NCI-H1930 (cell line): ENCODE results near the gene FRMD4A.

ENCODE experiments used
- DNase-seq, 2 experiments: peaks; one replicate each; lab custom pipeline; 2025; lab: John Stamatoyannopoulos, UW

The FRMD4A gene

DNA sequence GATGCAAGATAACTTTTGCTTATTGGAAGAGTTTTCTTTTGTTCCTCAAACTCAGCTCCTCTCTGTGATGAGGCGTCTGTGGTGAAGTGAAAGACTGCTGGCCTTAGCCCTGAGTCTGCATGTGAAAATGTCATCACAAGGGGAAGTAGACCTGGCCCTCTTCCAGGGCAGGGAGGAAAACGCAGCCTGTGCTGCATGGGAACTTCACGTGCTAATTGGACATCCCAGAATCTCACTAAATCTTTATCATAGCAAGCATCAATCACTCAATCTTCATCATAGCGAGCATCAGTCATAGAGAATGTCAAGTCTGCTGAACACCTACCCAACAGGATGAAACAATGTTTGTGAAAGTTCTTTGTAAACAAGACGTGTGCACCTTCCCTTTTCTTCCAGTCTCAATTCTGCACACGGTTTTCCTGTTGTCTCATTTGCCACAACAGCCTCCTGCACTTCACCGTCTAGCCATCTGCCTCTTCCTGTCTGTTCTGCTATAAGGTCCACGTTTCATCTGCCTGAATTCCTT, 314.6 kb downstream of the FRMD4A start:
- DNase-seq, result no peak

GRCh38 chr10:14014423-14014822, 316.3 kb downstream of the FRMD4A start:
- no peak for DNase-seq

- no peak for DNase-seq
Observed at GRCh38 chr10:14010769-14011574, 319.8 kb downstream of the FRMD4A start.

DNA sequence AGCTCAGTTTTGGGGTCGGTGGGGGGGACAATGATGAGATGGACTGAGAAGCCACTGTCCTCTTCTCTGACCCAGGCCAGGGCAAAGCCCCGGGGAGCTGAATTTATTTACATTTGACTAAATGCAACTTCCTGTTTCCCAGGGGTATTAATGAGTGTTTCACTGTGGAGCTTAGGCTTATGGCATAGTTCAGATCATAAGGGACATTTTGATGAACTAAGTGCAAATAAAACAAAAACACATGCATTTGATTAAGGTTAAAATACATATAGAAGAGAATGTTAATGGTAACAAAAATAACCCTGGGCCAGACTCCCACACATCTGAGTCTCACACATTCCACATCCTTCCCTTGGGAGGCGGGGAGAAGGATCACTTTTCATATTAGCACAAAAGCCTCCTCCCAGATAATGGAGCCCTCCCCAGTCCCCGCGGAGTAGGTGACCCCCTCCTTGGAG, 320.6 kb downstream of the FRMD4A start:
- no peak for DNase-seq

GRCh38 chr10:14009371-14010100, 321.2 kb downstream of the FRMD4A start:
- no peak for DNase-seq

- DNase-seq, result no peak
Observed at GRCh38 chr10:14008740-14009080, 322.0 kb downstream of the FRMD4A start.

- no peak for DNase-seq
Observed at GRCh38 chr10:14004536-14004935, 326.2 kb downstream of the FRMD4A start.

GRCh38 chr10:14003517-14004184, 327.1 kb downstream of the FRMD4A start:
- no peak for DNase-seq

- DNase-seq, result no peak
Observed at GRCh38 chr10:14001298-14002040, 329.3 kb downstream of the FRMD4A start.

DNA sequence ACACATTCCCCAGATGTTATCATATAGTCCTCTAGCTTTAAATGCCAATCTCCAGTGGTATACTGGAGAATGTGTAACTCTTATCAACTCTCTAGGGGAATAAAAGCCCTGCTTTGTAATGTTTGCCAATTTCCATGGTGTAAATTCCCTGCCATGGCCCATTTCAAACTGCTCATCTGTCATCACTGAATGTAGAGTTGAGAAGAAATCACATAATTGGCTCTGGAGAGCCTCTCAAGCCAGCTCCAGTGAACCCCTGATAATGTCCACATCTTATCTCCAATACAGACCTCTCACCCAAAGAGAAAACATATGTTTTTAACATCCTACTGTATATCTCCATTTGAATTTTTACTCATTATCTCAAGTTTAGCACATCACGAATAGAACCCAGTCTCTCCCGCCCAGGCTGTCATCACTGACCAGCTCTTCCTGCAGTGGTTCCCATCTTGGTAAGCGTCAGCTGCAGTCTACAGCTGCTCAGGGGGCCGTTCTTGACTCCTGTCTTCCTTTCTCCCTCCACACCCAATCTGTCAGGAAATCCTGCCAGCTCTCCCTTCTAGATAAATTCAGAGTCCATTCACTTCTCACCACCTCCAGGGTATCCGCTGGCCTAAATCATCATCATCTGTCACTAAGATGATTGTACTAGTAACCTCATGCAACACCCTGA, 332.4 kb downstream of the FRMD4A start:
- DNase-seq, result no peak

DNA sequence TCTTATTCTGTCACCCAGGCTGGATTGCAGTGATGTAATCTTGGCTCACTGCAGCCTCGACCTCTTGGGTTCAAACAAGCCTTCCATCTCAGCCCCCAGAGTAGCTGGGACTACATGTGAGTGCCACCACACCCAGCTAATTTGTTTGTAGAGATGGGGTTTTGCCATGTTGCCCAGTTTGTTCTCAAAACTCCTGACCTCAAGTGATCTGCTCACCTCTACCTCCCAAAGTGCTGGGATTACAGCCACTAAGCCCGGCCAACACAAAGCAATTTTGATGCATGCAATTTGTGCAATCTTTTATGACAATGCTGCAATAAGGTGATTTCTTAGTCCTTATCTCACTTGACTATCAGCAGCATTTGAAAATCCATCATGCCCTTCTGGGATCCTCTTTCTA, 333.1 kb downstream of the FRMD4A start:
- no peak for DNase-seq

GRCh38 chr10:13994932-13995331, 335.8 kb downstream of the FRMD4A start:
- DNase-seq, result no peak

DNA sequence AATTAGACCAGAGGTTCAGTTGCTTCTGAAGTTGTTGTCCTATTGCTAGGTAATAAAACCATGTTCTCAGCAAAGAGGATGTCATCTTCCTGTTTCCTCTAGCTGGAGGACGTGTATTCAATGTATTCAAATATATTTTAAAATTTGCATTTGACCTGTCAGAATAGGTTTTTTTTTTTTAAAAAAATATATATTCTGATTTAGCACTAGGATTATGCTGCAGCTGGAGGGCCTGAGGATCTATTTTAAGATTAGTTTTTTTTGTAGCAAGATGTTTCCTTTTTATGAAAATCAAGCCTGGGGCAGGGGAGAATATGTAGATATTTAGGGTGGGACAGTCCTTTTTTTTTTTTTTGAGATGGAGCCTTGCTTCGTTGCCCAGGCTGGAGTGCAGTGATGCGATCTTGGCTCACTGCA, 337.0 kb downstream of the FRMD4A start:
- DNase-seq, result no peak

GRCh38 chr10:13993169-13993568, 337.6 kb downstream of the FRMD4A start:
- no peak for DNase-seq

- no peak for DNase-seq
Observed at GRCh38 chr10:13991353-13991752, 339.4 kb downstream of the FRMD4A start.

DNA sequence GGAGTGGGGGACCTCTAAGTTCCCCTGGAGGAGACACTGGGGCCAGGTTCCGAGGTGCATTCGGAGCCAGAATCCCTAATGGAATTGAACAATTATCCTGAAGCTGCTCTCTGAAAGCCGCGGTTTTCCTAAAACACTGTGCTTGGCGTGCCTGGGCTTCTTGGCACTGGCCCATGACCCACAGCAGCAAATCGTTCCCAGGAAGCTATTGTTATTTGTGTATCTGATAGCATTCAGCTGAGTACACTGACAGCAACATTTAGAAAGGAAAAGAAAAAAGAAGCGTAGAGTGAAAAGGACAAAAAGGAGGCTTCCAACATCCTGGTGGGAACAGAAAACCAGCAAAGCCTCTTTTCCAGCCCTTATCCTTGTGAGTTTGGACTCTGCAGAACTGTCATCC, 339.8 kb downstream of the FRMD4A start:
- no peak for DNase-seq

DNA sequence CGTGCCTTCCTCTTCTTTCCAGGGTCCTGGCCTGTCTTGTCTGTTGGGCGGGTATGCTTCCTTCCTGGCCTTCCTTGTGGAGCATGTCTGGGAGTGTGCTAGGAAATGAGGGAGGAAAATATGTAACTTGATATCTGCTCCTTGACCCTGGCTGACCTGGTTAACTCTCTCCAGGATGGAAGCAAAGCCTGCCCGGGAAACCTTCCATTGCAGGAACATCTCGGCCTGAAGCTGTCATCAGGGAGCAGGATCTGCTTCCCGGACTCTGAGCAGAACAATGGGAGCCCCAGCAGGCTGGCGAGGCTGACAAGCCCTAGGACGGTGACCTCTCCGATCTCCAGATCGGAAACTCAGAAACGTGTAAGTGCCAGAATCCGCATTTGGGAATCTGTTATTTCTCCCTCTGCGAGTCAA, 340.3 kb downstream of the FRMD4A start:
- no peak for DNase-seq

- DNase-seq, result no peak
Observed at GRCh38 chr10:13989616-13990015, 341.1 kb downstream of the FRMD4A start.

DNA sequence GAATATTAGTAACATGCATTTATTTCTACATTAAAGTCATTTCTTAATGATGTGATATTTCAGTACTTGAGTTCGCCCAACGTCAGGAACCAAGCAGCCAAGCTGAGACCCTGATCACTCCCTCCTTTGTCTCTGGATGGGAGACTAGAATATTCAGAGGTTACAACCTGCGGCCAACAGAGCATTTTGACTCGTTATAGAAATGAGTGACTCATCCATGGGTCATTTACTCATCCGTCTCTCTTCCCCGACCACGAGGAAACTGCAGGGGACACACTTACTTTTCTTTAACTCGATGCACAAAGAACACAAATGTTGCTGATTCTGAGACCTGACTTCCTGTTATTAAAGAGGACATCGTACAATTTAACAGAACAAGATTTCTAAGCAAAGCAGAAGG, 343.3 kb downstream of the FRMD4A start:
- no peak for DNase-seq

GRCh38 chr10:13984647-13985155, 346.0 kb downstream of the FRMD4A start:
- DNase-seq, result no peak

GRCh38 chr10:13983035-13983434, 347.7 kb downstream of the FRMD4A start:
- DNase-seq, result no peak
